Measurements from ENCODE around the gene COL27A1.

COL27A1 gene

DNA sequence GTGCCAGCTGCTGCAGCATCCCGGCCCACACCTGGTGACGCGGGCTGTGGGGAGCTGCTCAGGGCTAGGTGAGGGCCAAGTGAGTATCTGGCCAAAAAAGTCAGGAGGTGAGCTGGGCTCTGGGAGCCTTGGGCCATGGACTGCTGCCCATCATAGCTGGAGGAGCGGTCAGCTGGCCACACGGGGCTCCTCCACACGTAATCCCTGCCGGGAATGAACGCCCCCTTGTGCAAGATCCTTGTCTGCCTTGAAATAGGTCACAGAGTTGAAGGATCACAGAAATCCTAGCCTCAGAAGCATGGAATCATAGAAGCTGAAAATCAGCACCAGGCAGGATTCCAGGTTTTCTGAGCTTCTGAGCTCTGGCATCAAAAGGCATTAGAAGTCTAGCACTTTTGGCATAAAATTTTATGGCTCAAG lies 16.8 kb upstream of the COL27A1 start:
- Histone ChIP-seq H3K9me3 (ENCODE audit: control insufficient read depth, low read length) (peaks cover 9% of the 10 kb centered on the region), H3K4me1 (ENCODE audit: control insufficient read depth, insufficient read depth, low read length) (peaks cover 35% of the 10 kb centered on the region), H3K4me3 (ENCODE audit: low read length) (no peak overlapping the region), H3K36me3 (ENCODE audit: control insufficient read depth, insufficient read depth, low read length, severe bottlenecking) (no peaks in the 10 kb centered on the region), H3K9ac (ENCODE audit: low read length) (no peak overlapping the region), H3K27me3 (replicated peaks; ENCODE audit: control insufficient read depth, insufficient read depth, low read length) (peaks cover 27% of the 10 kb centered on the region)
- peak; percentile 12 for DNase-seq (ENCODE audit: low read depth)

DNA sequence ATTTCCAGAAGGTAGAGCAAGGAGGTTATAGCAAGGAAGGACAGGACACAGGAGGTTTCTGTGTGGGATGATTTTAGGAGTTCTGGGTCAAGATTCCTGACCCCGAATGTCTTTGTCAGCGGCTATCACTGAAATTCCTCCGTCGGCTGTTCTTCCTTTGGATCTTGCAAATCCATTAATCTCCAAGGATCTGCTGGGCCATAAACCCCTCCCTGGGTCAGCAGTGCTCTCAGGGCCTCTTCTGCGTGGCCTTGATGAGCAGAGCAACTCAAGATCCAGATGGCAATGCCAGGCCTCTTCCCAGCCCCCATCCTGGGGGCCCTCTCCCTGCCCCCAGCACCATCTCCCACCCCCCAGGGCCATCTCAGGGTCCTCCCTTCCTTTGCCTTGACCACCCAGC lies 16.3 kb upstream of the COL27A1 start:
- no peak overlapping the region for H3K4me3 ChIP-seq (ENCODE audit: low read length)
- H3K4me1 ChIP-seq (ENCODE audit: control insufficient read depth, insufficient read depth, low read length) = peaks cover 35% of the 10 kb centered on the region
- H3K36me3 ChIP-seq (ENCODE audit: control insufficient read depth, insufficient read depth, low read length, severe bottlenecking) = no peaks in the 10 kb centered on the region
- peaks cover 27% of the 10 kb centered on the region for H3K27me3 ChIP-seq (replicated peaks; ENCODE audit: control insufficient read depth, insufficient read depth, low read length)
- H3K9ac ChIP-seq (ENCODE audit: low read length) = no peak overlapping the region
- peaks cover 9% of the 10 kb centered on the region for H3K9me3 ChIP-seq (ENCODE audit: control insufficient read depth, low read length)
- no peak for DNase-seq (ENCODE audit: low read depth)

DNA sequence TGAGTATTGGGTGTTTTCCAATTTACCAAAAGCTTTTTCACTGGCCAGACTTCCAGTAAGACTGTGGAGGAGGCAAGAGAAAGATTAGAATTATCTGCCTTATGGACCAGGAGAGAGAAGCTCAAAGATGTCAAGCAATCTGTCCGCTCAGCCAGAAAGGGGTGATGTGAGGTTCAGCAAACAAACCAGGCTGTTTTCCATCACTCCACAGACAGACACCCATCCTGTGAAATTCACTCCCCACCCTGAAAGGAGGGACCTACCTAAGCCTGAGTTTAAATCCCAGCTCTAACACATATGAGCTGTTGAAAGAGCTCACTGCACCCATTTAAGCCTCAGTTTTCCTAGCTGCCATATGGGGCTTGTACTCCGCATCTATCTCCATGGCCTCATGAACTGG lies 14.9 kb upstream of the COL27A1 start:
- H3K9me3 ChIP-seq (ENCODE audit: control insufficient read depth, low read length) = peaks cover 9% of the 10 kb centered on the region
- H3K27me3 ChIP-seq (replicated peaks; ENCODE audit: control insufficient read depth, insufficient read depth, low read length) = peaks cover 35% of the 10 kb centered on the region
- no peaks in the 10 kb centered on the region for H3K36me3 ChIP-seq (ENCODE audit: control insufficient read depth, insufficient read depth, low read length, severe bottlenecking)
- peaks cover 35% of the 10 kb centered on the region for H3K4me1 ChIP-seq (ENCODE audit: control insufficient read depth, insufficient read depth, low read length)
- no peak overlapping the region for H3K4me3 ChIP-seq (ENCODE audit: low read length)
- H3K9ac ChIP-seq (ENCODE audit: low read length) = no peak overlapping the region
- DNase-seq (ENCODE audit: low read depth) = no peak

DNA sequence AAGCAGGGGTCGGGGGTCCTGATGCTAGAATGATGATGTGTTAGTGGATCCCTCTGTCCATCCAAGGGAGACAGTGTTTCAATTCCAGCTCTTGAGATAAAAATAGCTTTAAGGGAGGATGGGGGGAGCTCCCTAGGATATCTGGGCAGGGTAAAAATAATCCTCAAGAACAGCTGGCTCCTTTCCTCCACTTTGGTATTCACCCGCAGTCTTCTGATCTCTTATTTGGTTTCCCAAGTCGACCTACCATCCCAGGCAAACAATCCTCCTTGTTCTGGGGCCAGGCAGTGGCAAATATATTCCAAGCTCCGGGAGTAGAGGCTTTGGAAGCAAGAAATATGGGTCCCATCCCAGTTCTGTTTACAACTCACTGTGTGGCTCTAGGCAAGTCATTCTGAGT lies 14.5 kb upstream of the COL27A1 start:
- H3K9me3 ChIP-seq (ENCODE audit: control insufficient read depth, low read length) = peaks cover 9% of the 10 kb centered on the region
- H3K9ac ChIP-seq (ENCODE audit: low read length) = no peak overlapping the region
- no peak overlapping the region for H3K4me3 ChIP-seq (ENCODE audit: low read length)
- no peaks in the 10 kb centered on the region for H3K36me3 ChIP-seq (ENCODE audit: control insufficient read depth, insufficient read depth, low read length, severe bottlenecking)
- peaks cover 35% of the 10 kb centered on the region for H3K4me1 ChIP-seq (ENCODE audit: control insufficient read depth, insufficient read depth, low read length)
- H3K27me3 ChIP-seq (replicated peaks; ENCODE audit: control insufficient read depth, insufficient read depth, low read length) = peaks cover 37% of the 10 kb centered on the region
- no peak for DNase-seq (ENCODE audit: low read depth)

DNA sequence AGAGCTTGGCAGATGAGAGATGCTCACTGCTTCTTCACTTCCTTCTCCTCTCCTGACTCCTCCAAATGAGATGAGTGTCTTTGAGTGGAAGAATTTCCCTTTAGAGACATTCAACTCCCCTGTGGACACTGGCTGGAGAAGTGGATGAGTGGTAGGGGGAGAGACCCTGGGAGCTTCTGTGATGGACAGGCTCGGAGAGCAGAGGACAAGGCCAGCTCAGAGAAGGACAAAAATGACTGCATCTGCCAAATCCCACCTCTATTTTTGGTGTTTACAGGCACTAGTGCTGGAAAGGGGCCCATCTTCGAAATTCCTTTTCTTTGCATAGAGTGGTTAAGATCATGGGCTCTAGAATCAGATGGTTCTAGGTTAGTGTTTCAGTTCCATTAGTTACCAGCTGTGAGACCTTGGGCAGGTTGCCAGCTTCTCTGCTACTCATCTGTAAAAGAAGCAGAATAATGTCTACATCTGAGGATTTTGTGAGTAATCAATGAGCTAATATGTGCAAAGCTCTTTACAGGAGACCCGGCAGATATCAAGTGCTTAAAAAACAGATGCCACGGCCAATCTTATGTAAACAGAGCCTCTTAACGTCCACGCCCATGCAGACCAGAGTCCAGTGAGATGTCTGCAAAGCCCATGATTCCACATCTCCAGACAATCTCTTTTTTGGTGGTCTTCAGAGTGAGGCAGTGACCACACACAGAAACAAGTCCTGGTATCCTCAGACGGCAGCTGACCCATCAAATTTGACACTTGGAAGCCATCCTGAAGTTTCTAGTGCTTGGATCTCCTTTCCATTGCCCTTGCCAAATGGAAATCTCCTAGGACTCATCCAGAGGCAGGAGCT lies 13.6 kb upstream of the COL27A1 start:
- Histone ChIP-seq H3K4me1 (ENCODE audit: control insufficient read depth, insufficient read depth, low read length) (peaks cover 35% of the 10 kb centered on the region), H3K4me3 (ENCODE audit: low read length) (no peak overlapping the region), H3K36me3 (ENCODE audit: control insufficient read depth, insufficient read depth, low read length, severe bottlenecking) (no peaks in the 10 kb centered on the region), H3K27me3 (replicated peaks; ENCODE audit: control insufficient read depth, insufficient read depth, low read length) (peaks cover 46% of the 10 kb centered on the region), H3K9me3 (ENCODE audit: control insufficient read depth, low read length) (peaks cover 9% of the 10 kb centered on the region), H3K9ac (ENCODE audit: low read length) (no peak overlapping the region)
- DNase-seq (ENCODE audit: low read depth) = peak; percentile 46

DNA sequence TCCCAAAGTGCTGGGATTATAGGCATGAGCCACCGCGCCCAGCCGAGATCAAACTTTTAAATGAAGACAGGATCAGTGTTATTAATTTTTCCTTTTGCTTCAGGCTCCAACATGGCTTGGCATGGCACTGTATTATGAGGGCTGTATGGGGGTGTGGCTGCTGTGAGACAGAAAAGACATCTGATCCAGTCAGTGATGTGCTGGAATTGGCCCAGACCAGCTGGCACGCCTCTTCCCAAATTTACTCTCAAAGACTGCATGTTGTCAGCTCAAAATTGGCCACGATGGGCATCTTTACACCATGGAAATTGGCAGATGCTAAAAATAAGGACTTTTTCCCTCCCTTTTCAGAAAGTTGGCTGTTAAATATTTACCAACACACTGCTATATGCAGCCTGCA lies 12.1 kb upstream of the COL27A1 start:
- H3K27me3 ChIP-seq (replicated peaks; ENCODE audit: control insufficient read depth, insufficient read depth, low read length) = peaks cover 40% of the 10 kb centered on the region
- H3K36me3 ChIP-seq (ENCODE audit: control insufficient read depth, insufficient read depth, low read length, severe bottlenecking) = no peaks in the 10 kb centered on the region
- H3K9ac ChIP-seq (ENCODE audit: low read length) = no peak overlapping the region
- no peak for DNase-seq (ENCODE audit: low read depth)
- H3K9me3 ChIP-seq (ENCODE audit: control insufficient read depth, low read length) = peaks cover 3% of the 10 kb centered on the region
- H3K4me1 ChIP-seq (ENCODE audit: control insufficient read depth, insufficient read depth, low read length) = peaks cover 30% of the 10 kb centered on the region
- H3K4me3 ChIP-seq (ENCODE audit: low read length) = no peak overlapping the region

DNA sequence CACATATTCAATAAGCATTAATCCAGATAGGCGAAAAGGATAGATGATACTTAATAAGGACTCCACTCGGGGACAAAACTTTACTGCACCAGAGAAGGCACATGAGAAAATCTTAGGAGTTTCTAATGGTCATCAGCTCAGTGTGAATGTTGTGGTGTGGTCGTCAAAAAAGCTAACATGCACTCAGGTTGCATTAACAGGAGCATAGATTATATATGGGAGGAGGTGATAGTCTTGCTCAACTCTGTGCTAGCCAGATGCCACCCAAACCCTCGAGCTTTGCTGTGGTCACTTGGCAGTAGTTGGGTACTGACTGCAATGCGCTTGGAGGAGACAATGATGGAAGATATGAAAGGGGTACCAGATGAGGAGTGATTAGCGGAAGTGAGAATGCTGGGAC lies 8.6 kb upstream of the COL27A1 start:
- peaks cover 40% of the 10 kb centered on the region for H3K27me3 ChIP-seq (replicated peaks; ENCODE audit: control insufficient read depth, insufficient read depth, low read length)
- no peak overlapping the region for H3K9ac ChIP-seq (ENCODE audit: low read length)
- H3K9me3 ChIP-seq (ENCODE audit: control insufficient read depth, low read length) = peaks cover 3% of the 10 kb centered on the region
- DNase-seq (ENCODE audit: low read depth) = no peak
- H3K4me1 ChIP-seq (ENCODE audit: control insufficient read depth, insufficient read depth, low read length) = peaks cover 11% of the 10 kb centered on the region
- H3K4me3 ChIP-seq (ENCODE audit: low read length) = no peak overlapping the region
- H3K36me3 ChIP-seq (ENCODE audit: control insufficient read depth, insufficient read depth, low read length, severe bottlenecking) = no peaks in the 10 kb centered on the region

DNA sequence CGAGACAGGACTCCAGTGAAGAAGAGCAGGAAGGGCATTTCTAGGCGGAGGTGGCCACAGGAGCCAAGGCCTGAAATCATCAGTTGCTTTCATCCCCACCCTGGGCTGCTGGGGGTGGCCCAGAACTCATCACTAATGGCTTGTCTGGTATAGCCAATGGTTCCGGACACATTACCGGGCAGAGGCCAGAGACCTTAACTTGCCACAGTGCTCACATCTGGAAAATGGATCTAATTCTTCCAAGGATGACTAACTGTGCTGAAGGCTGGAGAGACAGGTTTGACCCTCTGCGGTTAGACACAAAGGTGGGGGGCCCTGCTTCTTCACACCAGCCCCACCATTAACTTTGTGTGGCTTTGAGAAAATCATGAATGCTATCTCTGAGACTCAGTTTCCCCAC lies 6.2 kb upstream of the COL27A1 start:
- Histone ChIP-seq H3K4me3 (ENCODE audit: low read length) (no peak overlapping the region), H3K27me3 (replicated peaks; ENCODE audit: control insufficient read depth, insufficient read depth, low read length) (peaks cover 44% of the 10 kb centered on the region), H3K9me3 (ENCODE audit: control insufficient read depth, low read length) (no peaks in the 10 kb centered on the region), H3K36me3 (ENCODE audit: control insufficient read depth, insufficient read depth, low read length, severe bottlenecking) (no peaks in the 10 kb centered on the region), H3K4me1 (ENCODE audit: control insufficient read depth, insufficient read depth, low read length) (peaks cover 10% of the 10 kb centered on the region), H3K9ac (ENCODE audit: low read length) (no peak overlapping the region)
- no peak for DNase-seq (ENCODE audit: low read depth)

DNA sequence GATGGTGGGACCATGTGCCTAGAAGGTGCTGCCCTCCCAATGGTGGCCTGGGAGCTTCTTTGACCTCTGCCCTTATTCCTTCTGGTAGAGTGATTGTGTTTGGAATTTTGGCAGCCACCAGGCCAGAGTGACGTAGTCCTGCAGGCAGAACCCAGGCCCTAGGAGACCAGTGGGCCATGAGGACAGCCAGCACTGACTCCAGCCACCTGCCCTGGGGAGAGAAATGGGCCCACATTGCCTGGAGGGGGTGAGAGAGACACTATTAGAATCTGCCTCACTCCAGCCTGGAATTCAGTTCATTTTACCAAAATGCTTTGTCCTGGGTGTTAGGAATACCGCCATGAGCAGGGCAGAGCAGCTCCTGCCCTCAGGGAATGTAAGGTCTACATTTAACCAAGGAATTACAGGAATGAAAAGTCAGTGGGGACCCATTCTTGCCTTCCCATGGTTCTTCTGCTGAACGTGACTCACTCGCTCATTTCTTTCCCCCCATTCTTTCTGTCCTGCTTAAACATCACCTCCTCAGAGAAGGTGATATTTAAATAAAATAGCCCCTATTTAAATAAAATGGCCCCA lies 5.5 kb upstream of the COL27A1 start:
- Histone ChIP-seq H3K9me3 (ENCODE audit: control insufficient read depth, low read length) (no peaks in the 10 kb centered on the region), H3K27me3 (replicated peaks; ENCODE audit: control insufficient read depth, insufficient read depth, low read length) (peaks cover 45% of the 10 kb centered on the region), H3K9ac (ENCODE audit: low read length) (no peak overlapping the region), H3K36me3 (ENCODE audit: control insufficient read depth, insufficient read depth, low read length, severe bottlenecking) (no peaks in the 10 kb centered on the region), H3K4me1 (ENCODE audit: control insufficient read depth, insufficient read depth, low read length) (peaks cover 17% of the 10 kb centered on the region), H3K4me3 (ENCODE audit: low read length) (no peak overlapping the region)
- no peak for DNase-seq (ENCODE audit: low read depth)

DNA sequence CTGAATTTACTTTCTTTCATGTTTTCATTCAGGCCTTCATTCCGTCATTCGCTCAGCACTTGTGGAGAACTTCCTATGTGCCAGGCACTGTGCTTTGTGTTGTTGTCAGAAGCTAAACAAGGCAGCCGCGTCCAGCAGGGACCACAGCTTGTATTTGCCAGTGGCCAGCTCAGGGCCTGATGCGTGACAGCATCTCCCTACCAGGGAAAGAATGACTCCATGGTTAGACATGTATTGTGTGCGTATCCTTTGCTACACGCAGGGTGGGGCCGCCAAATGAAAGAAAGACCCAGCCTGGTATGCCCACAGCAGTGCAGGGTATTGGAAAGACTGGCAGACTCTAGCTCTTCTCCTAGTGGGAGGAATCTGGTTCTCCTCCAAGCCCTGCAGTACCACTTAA lies 4.7 kb upstream of the COL27A1 start:
- Histone ChIP-seq H3K4me3 (ENCODE audit: low read length) (no peak overlapping the region), H3K27me3 (replicated peaks; ENCODE audit: control insufficient read depth, insufficient read depth, low read length) (peaks cover 40% of the 10 kb centered on the region), H3K4me1 (ENCODE audit: control insufficient read depth, insufficient read depth, low read length) (peaks cover 20% of the 10 kb centered on the region), H3K9ac (ENCODE audit: low read length) (no peak overlapping the region), H3K36me3 (ENCODE audit: control insufficient read depth, insufficient read depth, low read length, severe bottlenecking) (no peaks in the 10 kb centered on the region), H3K9me3 (ENCODE audit: control insufficient read depth, low read length) (no peaks in the 10 kb centered on the region)
- no peak for DNase-seq (ENCODE audit: low read depth)

DNA sequence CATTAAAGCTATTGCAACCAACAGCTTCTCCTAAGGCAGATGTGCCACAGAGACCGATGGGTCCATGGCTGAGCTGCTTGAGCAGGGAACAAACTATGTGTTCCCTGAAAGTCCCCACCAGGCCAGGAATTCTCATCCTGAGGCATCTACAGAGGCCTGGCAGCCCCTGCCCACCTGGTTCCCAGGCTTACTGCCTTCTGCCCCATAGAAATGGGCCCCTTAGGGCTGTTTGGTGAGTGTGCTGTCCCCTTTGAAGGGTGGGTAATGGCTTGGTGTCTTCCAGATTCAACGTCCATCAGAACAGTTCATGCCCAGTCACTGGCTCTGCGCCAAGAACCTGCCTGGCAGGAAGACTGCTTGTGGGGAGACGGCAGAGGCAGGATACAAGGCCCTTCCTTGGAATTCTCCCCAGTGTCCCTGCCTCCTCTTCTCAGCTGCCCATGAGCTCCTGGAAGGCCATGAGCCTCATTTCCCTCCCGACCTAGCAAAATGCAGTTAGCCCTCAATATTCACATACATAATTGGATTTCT lies 3.8 kb upstream of the COL27A1 start:
- no peaks in the 10 kb centered on the region for H3K36me3 ChIP-seq (ENCODE audit: control insufficient read depth, insufficient read depth, low read length, severe bottlenecking)
- no peak for DNase-seq (ENCODE audit: low read depth)
- peaks cover 20% of the 10 kb centered on the region for H3K4me1 ChIP-seq (ENCODE audit: control insufficient read depth, insufficient read depth, low read length)
- no peaks in the 10 kb centered on the region for H3K9me3 ChIP-seq (ENCODE audit: control insufficient read depth, low read length)
- H3K4me3 ChIP-seq (ENCODE audit: low read length) = no peak overlapping the region
- no peak overlapping the region for H3K9ac ChIP-seq (ENCODE audit: low read length)
- H3K27me3 ChIP-seq (replicated peaks; ENCODE audit: control insufficient read depth, insufficient read depth, low read length) = peaks cover 33% of the 10 kb centered on the region

Measured in adipocyte (in vitro differentiated cells).